Measurements from ENCODE around the gene EFCAB14.
"Not testable (repeated sequence)": the region's sequence is repeated elsewhere in the genome, so short reads cannot be mapped to it uniquely, and the experiment has no call there.

The EFCAB14 gene

GRCh38 chr1:46718727-46719622, at the start of gene EFCAB14:
EFCAB14 (minus strand) TSS chr1:46719114; CDS start chr1:46718087, 1,027 bp downstream.
- DNase-seq = peak; percentile 76 to 97 (median 92)

- DNase-seq = no peak
These were observed 49.5 kb upstream of the EFCAB14 start for GRCh38 chr1:46768445-46768844.

GRCh38 chr1:46767649-46768282, 48.9 kb upstream of the EFCAB14 start:
- no peak for DNase-seq

- no peak for DNase-seq
These were observed 45.5 kb upstream of the EFCAB14 start for GRCh38 chr1:46764402-46764801.

GRCh38 chr1:46761740-46762139, 42.8 kb upstream of the EFCAB14 start:
- DNase-seq = no peak

GRCh38 chr1:46760558-46761166, 41.7 kb upstream of the EFCAB14 start:
- no peak for DNase-seq

- DNase-seq = no peak
These were observed 39.1 kb upstream of the EFCAB14 start for GRCh38 chr1:46757956-46758528.

GRCh38 chr1:46757247-46757955, 38.5 kb upstream of the EFCAB14 start:
- DNase-seq = no peak

GRCh38 chr1:46755121-46755520, 36.2 kb upstream of the EFCAB14 start:
- DNase-seq = no peak

- DNase-seq = not testable (repeated sequence)
These were observed 35.8 kb upstream of the EFCAB14 start for GRCh38 chr1:46754707-46755106.

GRCh38 chr1:46753985-46754384, 35.1 kb upstream of the EFCAB14 start:
- no peak for DNase-seq

- no peak for DNase-seq
These were observed 31.0 kb upstream of the EFCAB14 start for GRCh38 chr1:46749921-46750404.

GRCh38 chr1:46749404-46749803, 30.5 kb upstream of the EFCAB14 start:
- no peak for DNase-seq

- DNase-seq = peak in 1 of 14 donors; percentile 4
These were observed 28.9 kb upstream of the EFCAB14 start for GRCh38 chr1:46747683-46748288.

- DNase-seq = no peak
These were observed 23.2 kb upstream of the EFCAB14 start for GRCh38 chr1:46742069-46742468.

GRCh38 chr1:46735708-46736324, 16.9 kb upstream of the EFCAB14 start:
- DNase-seq = peak in 1 of 14 donors; percentile 0

- DNase-seq = not testable (repeated sequence)
These were observed 9.5 kb upstream of the EFCAB14 start for GRCh38 chr1:46728327-46728873.

- DNase-seq = no peak
These were observed 6.8 kb upstream of the EFCAB14 start for GRCh38 chr1:46725736-46726108.

GRCh38 chr1:46724991-46725735, 6.2 kb upstream of the EFCAB14 start:
- peak in 10 of 14 donors; percentile 9 to 71 (median 24) for DNase-seq

GRCh38 chr1:46723901-46724300, 5.0 kb upstream of the EFCAB14 start:
- no peak for DNase-seq

Data from C1 segment of cervical spinal cord (tissue), 14 donors.